H1 (cell line): ENCODE results near the gene MRPS16. TPM values are rescaled to one million over a fixed set of nuclear protein-coding genes. Genes with fewer than 3 reads are reported as not detected.

Source experiments
- CTCF ChIA-PET: fragments of 300-600 bp; sonication (Branson Sonifier 250); formaldehyde crosslinking; loops from one replicate; lab custom pipeline; 2021; ENCODE audit not compliant: partially characterized antibody; lab: Charles Lee
- POLR2A ChIA-PET: fragments of 300-600 bp; sonication (Branson Sonifier 250); formaldehyde crosslinking; loops from one replicate; lab custom pipeline; 2021; ENCODE audit warnings: inconsistent platforms; ENCODE audit not compliant: partially characterized antibody; lab: Charles Lee
- DNase-seq, 2 experiments: peaks; one replicate each; pipeline versions ENCODE4 v3.0.0 to v3.0.0-alpha.2; 2010 to 2022; ENCODE audit warnings: low spot score in 2 of 2, low read depth in 1 of 2, mixed read lengths in 1 of 2
- FAIRE-seq: peaks from 2 replicates; lab custom pipeline; 2011; peaks lifted over from hg19 to GRCh38; lab: Jason Lieb, UNC
- H2AFZ ChIP-seq: 2 replicates; pipeline ENCODE4 v1.8.1; 2012; ENCODE audit warnings: low read length, inconsistent platforms
- H2AK5ac ChIP-seq: 2 replicates; pipeline ENCODE4 v1.6.1; 2013; ENCODE audit warnings: low read depth, low read length
- H2BK120ac ChIP-seq: replicated peaks from 2 replicates; pipeline ENCODE3; 2013; ENCODE audit warnings: low read depth, low read length, inconsistent platforms
- H2BK12ac ChIP-seq: 2 replicates; pipeline ENCODE4 v1.6.1; 2013; ENCODE audit warnings: low read depth, low read length
- H2BK15ac ChIP-seq: 2 replicates; pipeline ENCODE4 v1.6.1; 2013; ENCODE audit warnings: low read length
- H2BK20ac ChIP-seq: 2 replicates; pipeline ENCODE4 v1.6.1; 2013; ENCODE audit warnings: low read length
- H2BK5ac ChIP-seq: 2 replicates; pipeline ENCODE4 v1.6.1; 2013; ENCODE audit warnings: low read depth, low read length
- H3K14ac ChIP-seq: 2 replicates; pipeline ENCODE4 v1.6.1; 2013; ENCODE audit warnings: inconsistent platforms; ENCODE audit not compliant: insufficient read length
- H3K18ac ChIP-seq: 2 replicates; pipeline ENCODE4 v1.6.1; 2013; ENCODE audit warnings: low read length; ENCODE audit errors: extremely low read depth
- H3K23ac ChIP-seq: 2 replicates; pipeline ENCODE4 v1.6.1; 2013; ENCODE audit warnings: inconsistent platforms; ENCODE audit not compliant: insufficient read length
- H3K23me2 ChIP-seq: 2 replicates; pipeline ENCODE4 v1.6.1; 2013; ENCODE audit warnings: low read depth, low read length
- H3K27ac ChIP-seq: 2 replicates; pipeline ENCODE4 v1.6.1; 2011; ENCODE audit warnings: low read depth, low read length, inconsistent platforms
- H3K27me3 ChIP-seq, 4 experiments: replicated peaks in 1 of 4; 1 replicate in 1 of 4; 2 replicates in 3 of 4; pipeline versions ENCODE4 v1.6.1 to v1.8.1; 2011 to 2013; ENCODE audit warnings: low read length in 3 of 4, mild to moderate bottlenecking in 3 of 4, inconsistent platforms in 2 of 4, mixed read lengths in 2 of 4, moderate library complexity in 1 of 4; ENCODE audit not compliant: control insufficient read depth in 3 of 4, insufficient read depth in 3 of 4; ENCODE audit errors: extremely low read depth in 1 of 4
- H3K36me3 ChIP-seq, 4 experiments: 2 replicates each; pipeline versions ENCODE4 v1.6.1 to v1.8.1; 2011 to 2013; ENCODE audit warnings: mild to moderate bottlenecking in 4 of 4, low read length in 3 of 4, moderate library complexity in 2 of 4, control low read depth in 1 of 4, inconsistent platforms in 1 of 4; ENCODE audit not compliant: insufficient read depth in 4 of 4, control insufficient read depth in 2 of 4
- H3K4ac ChIP-seq: replicated peaks from 2 replicates; pipeline ENCODE3; 2013; ENCODE audit warnings: low read length, low read depth, mixed read lengths, inconsistent platforms; ENCODE audit not compliant: insufficient read length
- H3K4me1 ChIP-seq, 4 experiments: replicated peaks in 1 of 4; 1 replicate in 1 of 4; 2 replicates in 3 of 4; pipeline versions ENCODE4 v1.6.1 to v1.8.1; 2011 to 2013; ENCODE audit warnings: low read length in 3 of 4, inconsistent platforms in 2 of 4, mixed read lengths in 1 of 4; ENCODE audit not compliant: insufficient read depth in 4 of 4, control insufficient read depth in 3 of 4
- H3K4me2 ChIP-seq, 2 experiments: 2 replicates each; pipeline versions ENCODE4 v1.6.1 to v1.8.1; 2011 to 2013; ENCODE audit warnings: low read depth in 2 of 2, low read length in 2 of 2, control low read depth in 1 of 2, inconsistent platforms in 1 of 2, mild to moderate bottlenecking in 1 of 2; ENCODE audit not compliant: insufficient read depth in 1 of 2
- H3K4me3 ChIP-seq, 4 experiments: fragments of 200-600, 300-600 bp in 1 of 4; sonication (generic), shearing (Covaris generic), sonication (Bioruptor Twin) in 1 of 4; 2 replicates each; pipeline versions ENCODE4 v1.5.1 to v1.8.1; 2011 to 2016; ENCODE audit warnings: low read length in 4 of 4, low read depth in 3 of 4, control low read depth in 2 of 4, inconsistent platforms in 2 of 4, mild to moderate bottlenecking in 2 of 4, mixed read lengths in 1 of 4, moderate library complexity in 1 of 4; ENCODE audit not compliant: insufficient read depth in 2 of 4; ENCODE audit errors: extremely low read depth in 1 of 4
- H3K56ac ChIP-seq: replicated peaks from 2 replicates; pipeline ENCODE3; 2013; ENCODE audit warnings: low read depth, mild to moderate bottlenecking, mixed read lengths, low read length, inconsistent platforms; ENCODE audit not compliant: insufficient read length
- H3K79me1 ChIP-seq: 2 replicates; pipeline ENCODE4 v1.6.1; 2013; ENCODE audit warnings: low read depth, low read length, control low read depth
- H3K79me2 ChIP-seq, 2 experiments: 2 replicates each; pipeline versions ENCODE4 v1.6.1 to v1.8.1; 2012 to 2013; ENCODE audit warnings: low read length in 2 of 2, mild to moderate bottlenecking in 2 of 2, inconsistent platforms in 1 of 2; ENCODE audit not compliant: insufficient read depth in 2 of 2, control insufficient read depth in 1 of 2
- H3K9ac ChIP-seq, 4 experiments: replicated peaks in 1 of 4; 1 replicate in 1 of 4; 2 replicates in 3 of 4; pipeline versions ENCODE4 v1.6.1 to v1.8.1; 2011 to 2013; ENCODE audit warnings: low read depth in 3 of 4, low read length in 3 of 4, control low read depth in 2 of 4, mild to moderate bottlenecking in 2 of 4, moderate library complexity in 2 of 4, inconsistent platforms in 1 of 4; ENCODE audit errors: extremely low read depth in 1 of 4
- H3K9me3 ChIP-seq, 2 experiments: 2 replicates each; pipeline versions ENCODE4 v1.6.1 to v1.8.1; 2012 to 2013; ENCODE audit warnings: mild to moderate bottlenecking in 2 of 2, moderate library complexity in 2 of 2, control low read depth in 1 of 2, inconsistent platforms in 1 of 2, low read depth in 1 of 2, low read length in 1 of 2, mixed read lengths in 1 of 2; ENCODE audit not compliant: insufficient read depth in 2 of 2
- H4K20me1 ChIP-seq, 2 experiments: replicated peaks in 1 of 2; 2 replicates each; pipeline versions ENCODE3 to v1.8.1; 2011 to 2013; ENCODE audit warnings: inconsistent platforms in 2 of 2, low read length in 2 of 2, mild to moderate bottlenecking in 1 of 2; ENCODE audit not compliant: insufficient read depth in 2 of 2, control insufficient read depth in 1 of 2
- H4K5ac ChIP-seq: 2 replicates; pipeline ENCODE4 v1.6.1; 2013; ENCODE audit warnings: low read length, low read depth, mixed read lengths, inconsistent platforms; ENCODE audit not compliant: insufficient read length
- H4K8ac ChIP-seq: 2 replicates; pipeline ENCODE4 v1.8.0; 2013; ENCODE audit warnings: mild to moderate bottlenecking, moderate library complexity, low read length, inconsistent platforms; ENCODE audit not compliant: insufficient read depth; ENCODE audit errors: extremely low read depth
- H4K91ac ChIP-seq: replicated peaks from 2 replicates; pipeline ENCODE3; 2013; ENCODE audit warnings: low read length, mixed read lengths, inconsistent platforms; ENCODE audit not compliant: insufficient read length
- CBX5 ChIP-seq: fragments of 300-800, 300-1000 bp; sonication (generic); IDR thresholded peaks from 2 replicates; pipeline ENCODE4 v1.7.1; 2016; ENCODE audit warnings: antibody characterized with exemption, low read length, low read depth
- CEBPB ChIP-seq: IDR thresholded peaks from 2 replicates; pipeline ENCODE4 v1.6.1; 2012; ENCODE audit warnings: low read depth, low read length
- CTBP2 ChIP-seq: IDR thresholded peaks from 2 replicates; pipeline ENCODE4 v1.7.0; 2011; ENCODE audit warnings: borderline replicate concordance, mild to moderate bottlenecking, moderate library complexity, mixed read lengths, low read length; ENCODE audit not compliant: insufficient read depth, insufficient read length
- EP300 ChIP-seq, 2 experiments: IDR thresholded peaks; 1 replicate in 1 of 2; 2 replicates in 1 of 2; pipeline ENCODE4 v1.6.1; 2011 to 2012; ENCODE audit warnings: low read depth in 2 of 2, low read length in 2 of 2, mild to moderate bottlenecking in 2 of 2, borderline replicate concordance in 1 of 2, inconsistent platforms in 1 of 2, moderate library complexity in 1 of 2
- FOSL1 ChIP-seq: IDR thresholded peaks from 2 replicates; pipeline ENCODE4 v1.6.1; 2011; ENCODE audit warnings: mild to moderate bottlenecking, low read depth, low read length, moderate library complexity; ENCODE audit not compliant: insufficient read depth
- KDM1A ChIP-seq: fragments of 200-600, 300-600 bp; sonication (generic); IDR thresholded peaks from 2 replicates; pipeline ENCODE4 v1.7.1; 2016; ENCODE audit warnings: mild to moderate bottlenecking, low read length, borderline replicate concordance
- RFX5 ChIP-seq: IDR thresholded peaks from 2 replicates; pipeline ENCODE4 v1.6.1; 2011; ENCODE audit warnings: low read depth, low read length, improper control_type of control experiment, borderline replicate concordance
- RNF2 ChIP-seq: fragments of 200-900, 300-1000 bp; sonication (generic); IDR thresholded peaks from 2 replicates; pipeline ENCODE4 v1.7.1; 2016; ENCODE audit warnings: borderline replicate concordance, low read depth, mild to moderate bottlenecking, antibody characterized with exemption, low read length; ENCODE audit not compliant: poor library complexity, severe bottlenecking; ENCODE audit errors: missing control alignments
- SAP30 ChIP-seq: fragments of 300-600 bp; sonication (generic); IDR thresholded peaks from 2 replicates; pipeline ENCODE4 v1.7.1; 2012; ENCODE audit warnings: low read length, moderate library complexity, mild to moderate bottlenecking, inconsistent platforms; ENCODE audit not compliant: insufficient read depth, insufficient replicate concordance
- SP4 ChIP-seq: IDR thresholded peaks from 2 replicates; pipeline ENCODE4 v1.6.1; 2012; ENCODE audit warnings: low read length, inconsistent platforms
- SRF ChIP-seq: IDR thresholded peaks from 2 replicates; pipeline ENCODE4 v1.6.1; 2011; ENCODE audit warnings: mild to moderate bottlenecking, low read depth, low read length, moderate library complexity
- SUZ12 ChIP-seq: fragments of 200-600 bp; sonication (generic); IDR thresholded peaks from 2 replicates; pipeline ENCODE4 v1.6.1; 2012; ENCODE audit warnings: mild to moderate bottlenecking, inconsistent platforms, low read length, moderate library complexity, mixed read lengths
- TAF1 ChIP-seq: IDR thresholded peaks from 2 replicates; pipeline ENCODE4 v1.6.1; 2011; ENCODE audit warnings: mild to moderate bottlenecking, low read depth, low read length
- TEAD4 ChIP-seq: IDR thresholded peaks from 2 replicates; pipeline ENCODE4 v1.6.1; 2012; ENCODE audit warnings: low read depth, low read length, inconsistent platforms, mixed read lengths
- WGBS, 2 experiments: shearing (Covaris generic) in 1 of 2; methylation state at CpG; one replicate each; pipeline versions ENCODE4 v1.1.6 to v1.1.7; 2013 to 2015; ENCODE audit warnings: low lambda C conversion rate in 2 of 2, mixed read lengths in 2 of 2, inconsistent platforms in 1 of 2, low coverage in 1 of 2, missing lambda C conversion rate in 1 of 2; ENCODE audit not compliant: insufficient replicate concordance in 2 of 2, insufficient coverage in 1 of 2, insufficient read length in 1 of 2; ENCODE audit errors: extremely low coverage in 1 of 2, missing lambda C conversion rate in 1 of 2; 5-methylcytosine and 5-hydroxymethylcytosine counted together
- polyA plus RNA-seq, 7 experiments: library from polyadenylated mRNA; depleted of rRNA in 3 of 7; stranded (reverse) in 5 of 7; unstranded in 2 of 7; fragments of >200 nt in 5 of 7; fragments of 200-250 nt in 2 of 7; gene quantifications; 1 replicate in 5 of 7; 2 replicates in 1 of 7; 4 replicates in 1 of 7; pipeline versions ENCODE4 v1.2.1 to v1.2.3, GENCODE V29; 2011 to 2013; ENCODE audit warnings: missing spikeins in 2 of 7, mixed read lengths in 2 of 7
- total RNA-seq: library from RNA; stranded (reverse); fragmentation: NEBNext Ultra II Directional; extraction: Animal tissue kit (Norgen Biotek cat#: 25700); gene quantifications from 2 replicates; pipeline ENCODE4 v1.2.1, GENCODE V29; 2021

Gene MRPS16
- total and polyA plus RNA-seq, 2 of the 8 experiments (the other 6 are each of a cell fraction or from before 2014, with no cell fraction given) = 125 to 203 TPM

GRCh38 chr10:73239908-73240307, 12.5 kb downstream of the MRPS16 start:
- H3K79me1 ChIP-seq = no peaks in the 10 kb centered on the region
- H3K27me3 ChIP-seq = no peaks in the 10 kb centered on the region
- H2BK15ac ChIP-seq = no peak overlapping the region
- H3K9ac ChIP-seq = no peak overlapping the region
- H3K36me3 ChIP-seq = peaks cover 21 to 79% (median 51%) of the 10 kb centered on the region in 4 experiments
- no peaks in the 10 kb centered on the region for H3K9me3 ChIP-seq
- DNase-seq (no peak), FAIRE-seq (no peak)
- no peaks in the 10 kb centered on the region; a peak in 2 of 7 replicates for H3K4me1 ChIP-seq
- H4K91ac ChIP-seq = no peak overlapping the region
- H3K14ac ChIP-seq = no peak overlapping the region
- CTCF ChIA-PET = no interaction called here
- H3K4ac ChIP-seq = no peak overlapping the region
- no peak overlapping the region for H3K23ac ChIP-seq
- no peak overlapping the region for H3K56ac ChIP-seq
- H3K27ac ChIP-seq = no peak overlapping the region
- H3K23me2 ChIP-seq = no peaks in the 10 kb centered on the region
- H2AK5ac ChIP-seq = no peak overlapping the region
- 93% methylated on average over 2 of the region's 2 CpGs; no CpG with 5 or more reads in 1 of the 2 experiments for WGBS, 2 experiments
- H3K4me3 ChIP-seq = no peak overlapping the region
- POLR2A ChIA-PET = interaction anchor here (0.6 to 5.8 kb wide), 4 partner anchors 8 to 497 kb away, joined by 3 to 45 read pairs (median 6); partner anchors contain the start of gene MRPS16
- H4K8ac ChIP-seq = no peak overlapping the region
- H2AFZ ChIP-seq = no peak overlapping the region
- no peak overlapping the region for H2BK20ac ChIP-seq
- no peak overlapping the region for H3K4me2 ChIP-seq
- no peak overlapping the region for H4K5ac ChIP-seq
- no peak overlapping the region for H2BK120ac ChIP-seq
- peaks cover 3 to 13% of the 10 kb centered on the region in 2 experiments; a peak in 2 of 4 replicates for H3K79me2 ChIP-seq
- no peak overlapping the region for H2BK5ac ChIP-seq
- H3K18ac ChIP-seq = no peak overlapping the region
- no peak overlapping the region for H2BK12ac ChIP-seq
- H4K20me1 ChIP-seq = peaks cover 4% of the 10 kb centered on the region in 2 experiments
- no peak for TF ChIP-seq SAP30
- TF ChIP-seq CTBP2 = no peak
- TF ChIP-seq CBX5 = no peak
- no peak for TF ChIP-seq SP4
- no peak for TF ChIP-seq CEBPB
- TF ChIP-seq SUZ12 = no peak
- no peak for TF ChIP-seq EP300 (IDR thresholded peaks at IDR 0.05; ENCODE audit: borderline replicate concordance in 1 of 2, low read depth in 2 of 2, low read length in 2 of 2)
- TF ChIP-seq FOSL1 = no peak
- no peak for TF ChIP-seq TAF1
- no peak for TF ChIP-seq RNF2
- TF ChIP-seq KDM1A = no peak
- no peak for TF ChIP-seq RFX5
- TF ChIP-seq SRF = no peak
- no peak for TF ChIP-seq TEAD4
